NCI-H510A (cell line): ENCODE data around the gene CD53.
"Not testable (repeated sequence)": the region's sequence is repeated elsewhere in the genome, so short reads cannot be mapped to it uniquely, and the experiment has no call there.

Experiments used
- DNase-seq: peaks from one replicate; lab custom pipeline; 2025; lab: John Stamatoyannopoulos, UW

The CD53 gene

DNA sequence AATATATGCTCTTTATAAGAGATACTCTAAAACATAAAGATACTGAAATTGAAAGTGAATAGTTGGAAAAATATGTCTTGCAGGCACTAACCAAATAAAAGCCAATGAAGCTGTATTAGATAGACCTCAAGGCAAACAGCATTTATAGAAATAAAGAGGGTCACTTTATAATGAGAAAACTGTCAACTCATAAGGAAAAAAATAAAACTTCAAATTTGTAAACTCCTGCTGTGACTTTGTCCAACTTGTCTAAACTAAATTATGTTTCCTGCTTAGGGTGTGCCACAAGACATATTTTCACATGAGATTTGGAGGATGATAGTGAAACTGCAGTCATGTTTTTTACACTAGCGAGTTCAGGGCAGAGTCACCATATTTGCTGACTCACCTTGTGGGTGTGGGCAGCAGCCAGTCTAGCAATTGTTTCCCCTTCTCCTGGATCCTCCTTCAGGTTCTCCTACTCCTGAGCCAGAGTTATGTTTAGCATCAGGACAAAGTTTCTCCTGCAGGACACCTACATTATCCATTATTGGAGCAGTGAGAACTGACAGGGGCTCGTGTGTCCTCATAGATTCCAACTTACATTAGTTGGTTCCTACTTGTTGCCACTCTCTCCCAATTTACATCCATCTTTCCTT lies 43.8 kb downstream of the CD53 start:
- DNase-seq = no peak

GRCh38 chr1:110918016-110918415 lies 45.1 kb downstream of the CD53 start:
- DNase-seq = no peak

GRCh38 chr1:110921953-110922352 lies 49.0 kb downstream of the CD53 start:
- DNase-seq = no peak

GRCh38 chr1:110927484-110928075 lies 54.6 kb downstream of the CD53 start:
- no peak for DNase-seq

DNA sequence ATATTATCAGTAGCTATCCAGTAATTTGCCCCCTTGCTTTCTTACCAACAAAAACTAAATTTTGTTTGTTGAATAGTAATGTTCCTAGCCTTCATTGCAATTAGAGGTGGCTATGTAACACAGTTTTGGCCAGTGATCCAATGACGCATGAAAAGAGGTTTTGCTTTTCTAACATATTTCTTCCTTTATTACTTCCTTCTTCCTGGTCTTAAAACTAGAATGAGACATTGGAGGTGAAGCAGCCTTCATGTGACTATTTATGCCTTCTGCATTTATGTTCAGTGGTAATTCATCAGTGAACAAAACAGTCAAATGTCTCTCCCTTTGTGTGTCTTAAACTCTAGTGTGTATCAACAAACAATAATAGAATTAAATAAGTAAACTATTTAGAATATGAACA lies 55.2 kb downstream of the CD53 start:
- no peak for DNase-seq

- DNase-seq = no peak
These were observed 56.0 kb downstream of the CD53 start for GRCh38 chr1:110928904-110929303.

- not testable (repeated sequence) for DNase-seq
These were observed 58.1 kb downstream of the CD53 start for GRCh38 chr1:110931097-110931496.

DNA sequence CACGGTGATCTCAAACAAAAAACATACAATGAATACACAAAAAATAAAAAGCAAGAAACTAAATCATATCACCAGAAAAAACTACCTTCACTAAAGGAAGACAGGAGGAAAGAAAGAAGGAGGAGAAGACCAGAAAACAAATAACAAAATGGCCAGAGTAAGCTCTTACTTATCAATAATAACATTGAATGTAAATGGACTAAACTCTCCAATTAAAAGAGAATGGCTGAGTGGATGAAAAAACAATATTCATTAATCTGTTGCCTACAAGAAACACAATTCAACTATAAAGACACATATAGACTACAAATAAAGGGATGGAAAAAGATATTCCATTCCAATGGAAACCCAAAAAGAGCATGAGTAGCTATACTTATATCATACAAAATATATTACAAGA lies 63.6 kb downstream of the CD53 start:
- no peak for DNase-seq

GRCh38 chr1:110944806-110945205 lies 71.9 kb downstream of the CD53 start:
- no peak for DNase-seq

- no peak for DNase-seq
These were observed 72.7 kb downstream of the CD53 start for GRCh38 chr1:110945626-110946025.

GRCh38 chr1:110948038-110948810 lies 75.3 kb downstream of the CD53 start:
- no peak for DNase-seq
